Measurements from ENCODE around the gene CACNA2D1. TPM values are rescaled to one million over a fixed set of nuclear protein-coding genes. Genes with fewer than 3 reads are reported as not detected.

Gene CACNA2D1
- total RNA-seq, 1 donor from 2014 or later, result 20.7 TPM

DNA sequence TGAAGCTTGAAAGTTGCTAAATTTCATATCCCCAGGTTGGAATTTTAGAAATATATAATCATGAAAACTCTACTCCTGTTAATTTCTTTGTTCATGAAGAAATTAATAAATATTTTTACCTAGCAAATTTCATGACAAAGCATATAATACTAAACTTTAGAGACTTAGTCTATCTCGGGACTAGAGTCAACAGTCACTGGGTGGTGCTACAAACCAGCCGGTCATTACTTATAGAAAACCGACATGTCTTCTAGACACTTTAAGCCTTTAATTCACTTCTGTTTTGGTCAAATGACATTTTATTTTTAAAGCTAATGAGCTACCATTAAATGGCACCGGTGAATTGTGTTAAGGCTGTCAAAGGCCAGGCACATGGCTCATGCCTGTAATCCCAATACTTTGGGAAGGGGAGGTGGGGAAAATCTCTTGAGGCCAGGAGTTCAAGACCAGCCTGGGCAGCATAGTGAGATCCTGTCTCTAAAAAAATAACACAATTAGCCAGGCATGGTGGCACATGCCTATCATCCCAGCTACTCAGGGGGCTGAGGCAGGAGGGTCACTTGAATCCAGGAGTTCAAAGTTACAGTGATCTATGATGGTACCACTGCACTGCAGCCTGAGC, 270.1 kb downstream of the CACNA2D1 start:
- DNase-seq (ENCODE audit: low spot score), result no peak
- no peaks in the 10 kb centered on the region for H3K27me3 Mint-ChIP-seq (ENCODE audit: unreplicated experiment)
- H3K9me3 Mint-ChIP-seq (ENCODE audit: unreplicated experiment), result no peaks in the 10 kb centered on the region
- H3K27ac Mint-ChIP-seq (ENCODE audit: unreplicated experiment), result no peak overlapping the region
- no peak for TF ChIP-seq CTCF (IDR thresholded peaks at IDR 0.05; ENCODE audit: unreplicated experiment)
- H3K36me3 Mint-ChIP-seq (ENCODE audit: low read depth, unreplicated experiment), result no peaks in the 10 kb centered on the region
- H3K4me1 Mint-ChIP-seq (ENCODE audit: unreplicated experiment), result no peaks in the 10 kb centered on the region
- no peak overlapping the region for H3K4me3 Mint-ChIP-seq (ENCODE audit: unreplicated experiment)

GRCh38 chr7:82172881-82173280, 270.7 kb downstream of the CACNA2D1 start:
- Mint-ChIP-seq H3K4me1 (ENCODE audit: unreplicated experiment) (no peaks in the 10 kb centered on the region), H3K27ac (ENCODE audit: unreplicated experiment) (no peak overlapping the region), H3K27me3 (ENCODE audit: unreplicated experiment) (no peaks in the 10 kb centered on the region), H3K36me3 (ENCODE audit: low read depth, unreplicated experiment) (no peaks in the 10 kb centered on the region), H3K9me3 (ENCODE audit: unreplicated experiment) (no peaks in the 10 kb centered on the region), H3K4me3 (ENCODE audit: unreplicated experiment) (no peak overlapping the region)
- no peak for DNase-seq (ENCODE audit: low spot score)
- no peak for TF ChIP-seq CTCF (IDR thresholded peaks at IDR 0.05; ENCODE audit: unreplicated experiment)

DNA sequence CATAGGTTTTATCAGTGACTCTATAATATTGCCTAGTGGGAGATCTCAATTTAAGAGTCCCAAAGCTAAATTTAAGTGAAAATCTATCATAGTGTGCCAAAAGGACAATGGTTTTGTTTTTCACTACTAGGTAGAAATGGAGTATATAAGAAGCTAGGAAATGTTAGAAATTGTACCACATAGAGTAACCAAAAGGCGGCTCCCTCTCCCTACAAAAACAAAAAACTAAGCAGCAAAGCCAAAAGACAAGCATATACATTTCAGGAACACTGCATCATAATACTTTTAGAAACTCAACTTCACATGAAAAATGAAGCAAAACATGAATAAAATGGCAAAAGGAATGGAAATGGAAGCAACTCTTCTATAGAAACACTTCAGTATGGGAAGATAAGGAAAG, 271.6 kb downstream of the CACNA2D1 start:
- Mint-ChIP-seq H3K36me3 (ENCODE audit: low read depth, unreplicated experiment) (no peaks in the 10 kb centered on the region), H3K27me3 (ENCODE audit: unreplicated experiment) (no peaks in the 10 kb centered on the region), H3K27ac (ENCODE audit: unreplicated experiment) (no peak overlapping the region), H3K9me3 (ENCODE audit: unreplicated experiment) (no peaks in the 10 kb centered on the region), H3K4me3 (ENCODE audit: unreplicated experiment) (no peak overlapping the region), H3K4me1 (ENCODE audit: unreplicated experiment) (peaks cover 5% of the 10 kb centered on the region)
- DNase-seq (ENCODE audit: low spot score), result no peak
- TF ChIP-seq CTCF (IDR thresholded peaks at IDR 0.05; ENCODE audit: unreplicated experiment), result no peak

GRCh38 chr7:82167558-82168314, 275.8 kb downstream of the CACNA2D1 start:
- H3K4me3 Mint-ChIP-seq (ENCODE audit: unreplicated experiment), result no peak overlapping the region
- peaks cover 7% of the 10 kb centered on the region for H3K4me1 Mint-ChIP-seq (ENCODE audit: unreplicated experiment)
- no peak for DNase-seq (ENCODE audit: low spot score)
- H3K9me3 Mint-ChIP-seq (ENCODE audit: unreplicated experiment), result no peaks in the 10 kb centered on the region
- H3K36me3 Mint-ChIP-seq (ENCODE audit: low read depth, unreplicated experiment), result no peaks in the 10 kb centered on the region
- no peaks in the 10 kb centered on the region for H3K27me3 Mint-ChIP-seq (ENCODE audit: unreplicated experiment)
- no peak overlapping the region for H3K27ac Mint-ChIP-seq (ENCODE audit: unreplicated experiment)
- no peak for TF ChIP-seq CTCF (IDR thresholded peaks at IDR 0.05; ENCODE audit: unreplicated experiment)

Measured in endothelial cell (in vitro differentiated cells).